Fibroblast of gingiva (primary cell): ENCODE results near the gene BDH1.
"Not testable (repeated sequence)": the region's sequence is repeated elsewhere in the genome, so short reads cannot be mapped to it uniquely, and the experiment has no call there.

Experiments used
- DNase-seq: peaks from one replicate; pipeline ENCODE4 v3.0.0-alpha.2; 2011; ENCODE audit warnings: low read depth

BDH1 gene, protein sequence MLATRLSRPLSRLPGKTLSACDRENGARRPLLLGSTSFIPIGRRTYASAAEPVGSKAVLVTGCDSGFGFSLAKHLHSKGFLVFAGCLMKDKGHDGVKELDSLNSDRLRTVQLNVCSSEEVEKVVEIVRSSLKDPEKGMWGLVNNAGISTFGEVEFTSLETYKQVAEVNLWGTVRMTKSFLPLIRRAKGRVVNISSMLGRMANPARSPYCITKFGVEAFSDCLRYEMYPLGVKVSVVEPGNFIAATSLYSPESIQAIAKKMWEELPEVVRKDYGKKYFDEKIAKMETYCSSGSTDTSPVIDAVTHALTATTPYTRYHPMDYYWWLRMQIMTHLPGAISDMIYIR

GRCh38 chr3:197555281-197556261, at the start of gene BDH1:
TSS of gene BDH1 (minus strand) at chr3:197555968. CDS start at chr3:197546443, 9,525 bp downstream.
- no peak for DNase-seq

DNA sequence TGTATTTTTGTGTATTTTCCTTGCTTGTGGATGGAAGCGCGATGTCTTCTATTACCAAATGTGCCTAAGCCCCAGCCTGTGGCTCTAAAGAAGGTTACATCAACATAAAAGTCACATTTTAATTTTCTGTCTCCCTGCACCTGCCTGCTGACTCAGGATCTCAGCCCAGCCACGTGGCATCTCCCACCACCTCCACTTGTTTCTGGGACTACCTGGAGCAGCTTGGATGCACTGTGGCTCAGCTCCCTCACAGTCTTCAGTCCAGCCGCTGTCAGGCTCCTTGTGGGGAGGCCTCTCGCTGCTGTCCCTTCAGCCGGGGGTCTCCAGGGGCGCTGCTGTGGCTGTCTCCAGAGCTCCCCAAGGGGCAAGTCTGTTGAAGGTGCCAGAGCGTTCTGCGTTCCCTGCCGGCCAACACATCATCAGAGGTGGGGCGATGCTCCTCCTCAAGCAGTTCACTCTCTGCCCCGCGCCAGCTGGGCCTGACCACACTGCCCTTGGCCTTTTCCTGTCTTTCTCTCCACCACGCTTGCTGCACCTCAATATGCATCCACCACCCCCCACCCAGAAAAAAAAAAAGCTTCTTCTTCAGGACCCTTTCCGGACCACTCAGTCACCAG, 47.7 kb upstream of the BDH1 start:
- DNase-seq: no peak

- not testable (repeated sequence) for DNase-seq
Measured at GRCh38 chr3:197602351-197602750, 46.6 kb upstream of the BDH1 start.

GRCh38 chr3:197601566-197601840, 45.7 kb upstream of the BDH1 start:
- DNase-seq: not testable (repeated sequence)

DNA sequence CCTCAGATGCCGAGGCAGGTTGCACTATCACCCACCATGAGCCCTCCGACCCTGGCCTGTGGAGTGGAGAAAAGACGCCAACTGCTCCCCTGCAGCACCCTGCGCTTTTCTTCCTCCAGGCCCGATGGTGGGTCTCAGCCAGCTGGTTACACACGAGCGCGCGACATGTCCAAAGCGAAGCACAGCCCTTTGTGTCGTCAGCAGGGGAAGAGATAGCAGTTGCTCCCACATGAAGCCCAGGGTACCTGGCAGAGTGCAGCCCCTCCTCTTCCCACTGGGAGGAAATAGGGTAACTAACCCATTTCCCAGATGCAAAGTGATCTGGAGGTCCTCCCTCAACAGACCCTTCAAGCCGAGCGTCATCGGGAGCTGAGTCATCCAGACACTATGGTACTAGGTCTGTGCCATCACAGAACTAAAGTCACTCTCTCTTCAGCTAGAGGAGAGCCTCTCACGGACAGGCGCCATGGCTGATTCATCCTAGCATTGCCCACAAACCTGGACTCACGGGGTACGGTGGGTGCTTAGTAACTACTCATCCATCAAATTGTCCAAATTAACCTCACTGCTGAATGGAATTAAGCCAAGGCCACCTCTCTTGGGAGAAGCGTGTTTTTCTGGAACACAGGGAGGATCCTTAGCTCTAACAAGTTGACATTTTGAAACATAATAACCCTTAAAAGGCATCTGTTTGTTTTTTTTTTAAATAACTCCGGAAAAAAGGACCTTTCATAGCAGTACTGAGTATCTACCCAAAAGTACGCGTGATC, 45.2 kb upstream of the BDH1 start:
- DNase-seq: peak; percentile 21

DNA sequence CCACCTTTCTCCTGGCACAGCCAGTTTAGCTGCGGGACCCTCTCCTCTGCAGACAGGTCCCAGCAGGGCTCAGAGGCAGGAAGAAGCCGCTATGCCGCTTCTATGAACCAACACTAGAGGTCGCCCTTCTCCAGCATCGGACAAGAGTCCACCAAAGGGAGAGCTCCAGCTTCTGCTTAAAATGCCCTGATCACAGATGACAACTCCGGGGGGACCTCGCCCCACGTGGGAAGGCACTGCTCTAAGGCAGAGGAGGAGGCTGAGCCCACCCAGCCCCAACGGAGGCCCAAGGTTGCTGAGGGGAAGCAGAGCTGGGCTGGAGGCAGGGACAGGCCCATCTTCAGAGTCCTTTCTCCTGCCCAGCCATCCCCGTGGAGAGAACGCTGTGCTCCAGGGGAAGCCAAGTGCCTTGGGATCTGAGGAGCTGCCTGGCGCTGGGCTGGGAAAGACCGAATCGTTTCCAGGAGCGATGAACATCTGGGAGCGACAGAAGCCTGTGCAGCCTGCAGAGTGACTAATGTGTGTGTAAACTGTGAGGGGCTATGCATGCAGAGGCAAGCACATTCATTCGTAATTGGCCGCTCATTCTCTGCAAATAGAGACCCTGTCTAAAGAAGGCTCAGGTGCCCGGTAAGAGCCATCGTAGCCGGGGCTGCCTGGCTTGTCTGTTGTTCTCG, 43.5 kb upstream of the BDH1 start:
- peak; percentile 78 for DNase-seq

- DNase-seq: no peak
Measured at GRCh38 chr3:197598404-197598980, 42.7 kb upstream of the BDH1 start.

- DNase-seq: no peak
Measured at GRCh38 chr3:197597335-197597734, 41.6 kb upstream of the BDH1 start.

DNA sequence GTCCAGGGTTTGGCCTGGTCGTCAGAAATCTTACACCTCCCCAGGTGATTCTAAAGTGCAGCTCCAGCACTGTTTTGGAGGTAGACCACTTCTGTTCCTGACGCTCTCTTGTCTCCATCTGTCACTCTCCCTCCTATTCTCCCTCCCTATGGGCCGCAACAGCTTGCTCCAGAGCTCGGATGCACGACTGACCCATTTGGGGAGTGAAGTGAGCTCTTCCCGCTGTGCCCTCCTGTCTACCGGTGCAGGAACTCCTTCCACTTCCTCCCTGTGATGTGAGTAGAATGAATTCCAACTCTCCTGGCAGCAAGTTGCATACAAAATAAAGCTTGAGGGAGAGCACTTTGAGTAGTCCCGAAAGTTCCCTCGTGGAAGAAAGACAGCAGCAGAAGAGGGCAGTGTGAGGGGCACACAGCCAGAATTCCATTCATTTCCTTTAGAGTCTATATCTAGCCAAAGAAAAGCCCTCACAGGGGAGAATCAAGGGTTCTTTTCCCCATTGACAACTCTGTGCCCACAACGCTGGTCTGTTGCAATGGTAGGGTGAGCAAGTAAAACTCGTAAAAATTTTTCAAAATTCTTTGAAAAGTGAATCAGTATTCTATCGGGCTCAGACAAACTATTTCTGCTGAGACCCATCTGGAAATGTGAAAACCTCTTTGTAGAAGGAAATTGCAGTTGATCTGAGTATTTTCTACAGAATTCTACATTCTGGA, 39.9 kb upstream of the BDH1 start:
- no peak for DNase-seq

- no peak for DNase-seq
Measured at GRCh38 chr3:197593046-197593380, 37.2 kb upstream of the BDH1 start.

- no peak for DNase-seq
Measured at GRCh38 chr3:197592361-197593045, 36.7 kb upstream of the BDH1 start.

GRCh38 chr3:197591816-197592215, 36.0 kb upstream of the BDH1 start:
- DNase-seq: no peak

GRCh38 chr3:197590313-197590962, 34.7 kb upstream of the BDH1 start:
- no peak for DNase-seq

DNA sequence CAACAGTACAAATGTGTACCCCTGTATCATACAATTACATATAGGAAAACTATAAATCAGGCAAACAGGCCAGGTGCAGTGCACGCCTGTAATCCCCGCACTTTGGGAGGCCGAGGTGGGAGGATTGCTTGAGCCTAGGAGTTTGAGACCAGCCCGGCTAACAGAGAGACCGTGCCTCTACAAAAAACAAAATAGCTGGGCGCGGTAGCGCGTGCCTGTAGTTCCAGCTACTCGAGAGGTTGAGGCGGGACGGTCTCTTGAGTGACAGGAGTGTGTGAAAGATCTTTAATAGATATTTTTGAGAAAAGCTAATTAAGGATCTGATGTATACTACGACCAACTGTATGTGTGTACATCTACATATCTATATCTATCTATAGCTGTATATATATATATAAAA, 33.8 kb upstream of the BDH1 start:
- DNase-seq: no peak

- DNase-seq: not testable (repeated sequence)
Measured at GRCh38 chr3:197586768-197587167, 31.0 kb upstream of the BDH1 start.

GRCh38 chr3:197586181-197586580, 30.4 kb upstream of the BDH1 start:
- DNase-seq: no peak

GRCh38 chr3:197584733-197585132, 29.0 kb upstream of the BDH1 start:
- DNase-seq: no peak

GRCh38 chr3:197583371-197583770, 27.6 kb upstream of the BDH1 start:
- DNase-seq: no peak

GRCh38 chr3:197580253-197580691, 24.5 kb upstream of the BDH1 start:
- DNase-seq: no peak
